ENCODE data around the gene CHRNG.
A peak's percentile ranks its signal among the peaks of the same experiment; 100 is the strongest.
"Not testable (repeated sequence)": the region's sequence is repeated elsewhere in the genome, so short reads cannot be mapped to it uniquely, and the experiment has no call there.

CHRNG gene

GRCh38 chr2:232547991-232548390, 8.5 kb downstream of the CHRNG start:
- no peak for DNase-seq

GRCh38 chr2:232549655-232550353, 10.3 kb downstream of the CHRNG start:
- no peak for DNase-seq

GRCh38 chr2:232550354-232551249, 11.1 kb downstream of the CHRNG start, which contains the start of the genes EIF4E2 and TIGD1:
Gene EIF4E2, plus strand, starts transcription at chr2:232550689. Its CDS starts 36 bp downstream, at chr2:232550725.
Gene TIGD1, minus strand, starts transcription at chr2:232550557. Its CDS starts 675 bp downstream, at chr2:232549882.
- peak; percentile 78 for DNase-seq

GRCh38 chr2:232551250-232551638, 11.8 kb downstream of the CHRNG start:
- no peak for DNase-seq

GRCh38 chr2:232551776-232552175, 12.3 kb downstream of the CHRNG start:
- DNase-seq: no peak

- no peak for DNase-seq
These were observed 16.9 kb downstream of the CHRNG start for GRCh38 chr2:232556426-232556825.

- no peak for DNase-seq
These were observed 23.1 kb downstream of the CHRNG start for GRCh38 chr2:232562515-232563151.

GRCh38 chr2:232563580-232563979, 24.1 kb downstream of the CHRNG start:
- DNase-seq: no peak

GRCh38 chr2:232567721-232568120, 28.2 kb downstream of the CHRNG start:
- DNase-seq: no peak

- DNase-seq: no peak
These were observed 28.7 kb downstream of the CHRNG start for GRCh38 chr2:232568161-232568560.

GRCh38 chr2:232569541-232569940, 30.0 kb downstream of the CHRNG start:
- DNase-seq: no peak

- not testable (repeated sequence) for DNase-seq
These were observed 31.0 kb downstream of the CHRNG start for GRCh38 chr2:232570481-232570880.

GRCh38 chr2:232571026-232571474, 31.6 kb downstream of the CHRNG start:
- DNase-seq: no peak

GRCh38 chr2:232573042-232573441, 33.5 kb downstream of the CHRNG start:
- no peak for DNase-seq

- no peak for DNase-seq
These were observed 34.4 kb downstream of the CHRNG start for GRCh38 chr2:232573771-232574435.

GRCh38 chr2:232574674-232575403, 35.3 kb downstream of the CHRNG start:
- DNase-seq: no peak

GRCh38 chr2:232575404-232575746, 35.9 kb downstream of the CHRNG start:
- no peak for DNase-seq

- no peak for DNase-seq
These were observed 37.5 kb downstream of the CHRNG start for GRCh38 chr2:232576995-232577394.

- no peak for DNase-seq
These were observed 38.3 kb downstream of the CHRNG start for GRCh38 chr2:232577841-232578240.

GRCh38 chr2:232578626-232579025, 39.1 kb downstream of the CHRNG start:
- DNase-seq: no peak

- no peak for DNase-seq
These were observed 41.1 kb downstream of the CHRNG start for GRCh38 chr2:232580648-232580981.

- no peak for DNase-seq
These were observed 42.2 kb downstream of the CHRNG start for GRCh38 chr2:232581725-232582124.
